HL-60 (cell line): ENCODE data around the gene ITSN1.

Experiments
- DNase-seq, 2 experiments: peaks; one replicate each; pipeline ENCODE4 v3.0.0-alpha.2; 2010 to 2020; ENCODE audit warnings: low read depth in 1 of 2, low spot score in 1 of 2
- H3K27ac ChIP-seq: fragments of 250-450 bp; sonication (Bioruptor Pico); replicated peaks from 2 replicates; pipeline ENCODE4 v1.5.1; 2020; ENCODE audit warnings: mild to moderate bottlenecking, moderate library complexity
- H3K27me3 ChIP-seq: fragments of 250-450 bp; sonication (Bioruptor Pico); 2 replicates; pipeline ENCODE4 v1.5.1; 2021; ENCODE audit warnings: mild to moderate bottlenecking, moderate library complexity; ENCODE audit not compliant: insufficient read depth, poor library complexity, severe bottlenecking
- H3K4me3 ChIP-seq: replicated peaks from 2 replicates; pipeline ENCODE4 v1.5.1; 2011; ENCODE audit warnings: mild to moderate bottlenecking, control low read depth, low read length; ENCODE audit not compliant: insufficient read depth
- CTCF ChIP-seq: IDR thresholded peaks from one replicate; pipeline ENCODE4 v1.5.1; 2011; ENCODE audit warnings: low read length, control low read depth, inconsistent platforms; ENCODE audit not compliant: insufficient read depth
- GABPA ChIP-seq: IDR thresholded peaks from 2 replicates; pipeline ENCODE4 v1.6.1; 2012; ENCODE audit warnings: low read depth
- POLR2AphosphoS5 ChIP-seq: IDR thresholded peaks from 2 replicates; pipeline ENCODE4 v1.6.1; 2012; ENCODE audit warnings: low read depth
- SPI1 ChIP-seq: IDR thresholded peaks from 2 replicates; pipeline ENCODE4 v1.6.1; 2012; ENCODE audit warnings: low read depth, mild to moderate bottlenecking, borderline replicate concordance
- TF ChIP-seq, protein P1 (sequence below): IDR thresholded peaks from 2 replicates; pipeline ENCODE4 v1.6.1; 2012; ENCODE audit warnings: low read depth; ENCODE audit not compliant: insufficient replicate concordance

ITSN1 gene

GRCh38 chr21:33667636-33668035 lies 25.3 kb downstream of the ITSN1 start:
- Histone ChIP-seq H3K27ac (no peak overlapping the region), H3K27me3 (no peaks in the 10 kb centered on the region), H3K4me3 (no peak overlapping the region)
- TF ChIP-seq SPI1 (no peak), POLR2AphosphoS5 (no peak), CTCF (no peak), GABPA (no peak)
- TF ChIP-seq, protein P1, sequence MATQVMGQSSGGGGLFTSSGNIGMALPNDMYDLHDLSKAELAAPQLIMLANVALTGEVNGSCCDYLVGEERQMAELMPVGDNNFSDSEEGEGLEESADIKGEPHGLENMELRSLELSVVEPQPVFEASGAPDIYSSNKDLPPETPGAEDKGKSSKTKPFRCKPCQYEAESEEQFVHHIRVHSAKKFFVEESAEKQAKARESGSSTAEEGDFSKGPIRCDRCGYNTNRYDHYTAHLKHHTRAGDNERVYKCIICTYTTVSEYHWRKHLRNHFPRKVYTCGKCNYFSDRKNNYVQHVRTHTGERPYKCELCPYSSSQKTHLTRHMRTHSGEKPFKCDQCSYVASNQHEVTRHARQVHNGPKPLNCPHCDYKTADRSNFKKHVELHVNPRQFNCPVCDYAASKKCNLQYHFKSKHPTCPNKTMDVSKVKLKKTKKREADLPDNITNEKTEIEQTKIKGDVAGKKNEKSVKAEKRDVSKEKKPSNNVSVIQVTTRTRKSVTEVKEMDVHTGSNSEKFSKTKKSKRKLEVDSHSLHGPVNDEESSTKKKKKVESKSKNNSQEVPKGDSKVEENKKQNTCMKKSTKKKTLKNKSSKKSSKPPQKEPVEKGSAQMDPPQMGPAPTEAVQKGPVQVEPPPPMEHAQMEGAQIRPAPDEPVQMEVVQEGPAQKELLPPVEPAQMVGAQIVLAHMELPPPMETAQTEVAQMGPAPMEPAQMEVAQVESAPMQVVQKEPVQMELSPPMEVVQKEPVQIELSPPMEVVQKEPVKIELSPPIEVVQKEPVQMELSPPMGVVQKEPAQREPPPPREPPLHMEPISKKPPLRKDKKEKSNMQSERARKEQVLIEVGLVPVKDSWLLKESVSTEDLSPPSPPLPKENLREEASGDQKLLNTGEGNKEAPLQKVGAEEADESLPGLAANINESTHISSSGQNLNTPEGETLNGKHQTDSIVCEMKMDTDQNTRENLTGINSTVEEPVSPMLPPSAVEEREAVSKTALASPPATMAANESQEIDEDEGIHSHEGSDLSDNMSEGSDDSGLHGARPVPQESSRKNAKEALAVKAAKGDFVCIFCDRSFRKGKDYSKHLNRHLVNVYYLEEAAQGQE, result no peak
- DNase-seq, result no peak

GRCh38 chr21:33668180-33668579 lies 25.9 kb downstream of the ITSN1 start:
- H3K27ac ChIP-seq, result no peak overlapping the region
- no peak for DNase-seq
- H3K27me3 ChIP-seq, result no peaks in the 10 kb centered on the region
- H3K4me3 ChIP-seq, result no peak overlapping the region
- no peak for TF ChIP-seq POLR2AphosphoS5
- TF ChIP-seq GABPA, result no peak
- TF ChIP-seq, protein P1, result no peak
- no peak for TF ChIP-seq SPI1
- TF ChIP-seq CTCF, result no peak

GRCh38 chr21:33668620-33669019 lies 26.3 kb downstream of the ITSN1 start:
- no peaks in the 10 kb centered on the region for H3K27me3 ChIP-seq
- H3K27ac ChIP-seq, result no peak overlapping the region
- no peak for TF ChIP-seq CTCF
- TF ChIP-seq GABPA, result no peak
- TF ChIP-seq, protein P1, result no peak
- no peak for TF ChIP-seq SPI1
- no peak for TF ChIP-seq POLR2AphosphoS5
- DNase-seq, result no peak
- no peak overlapping the region for H3K4me3 ChIP-seq
